NCI-H774 (cell line): Measurements from ENCODE around the gene C9.
"Not testable (repeated sequence)": the region's sequence is repeated elsewhere in the genome, so short reads cannot be mapped to it uniquely, and the experiment has no call there.

Experiments used
- DNase-seq: peaks from one replicate; lab custom pipeline; 2025; lab: John Stamatoyannopoulos, UW

Gene C9

GRCh38 chr5:39371367-39371635, 7.0 kb upstream of the C9 start:
- no peak for DNase-seq

GRCh38 chr5:39370555-39371366, 6.5 kb upstream of the C9 start:
- peak; percentile 22 for DNase-seq

GRCh38 chr5:39369123-39369815, 5.0 kb upstream of the C9 start:
- no peak for DNase-seq

- DNase-seq = no peak
These were observed 3.8 kb upstream of the C9 start for GRCh38 chr5:39368116-39368515.

GRCh38 chr5:39367711-39368110, 3.4 kb upstream of the C9 start:
- DNase-seq = no peak

GRCh38 chr5:39363217-39363616, 1.1 kb downstream of the C9 start:
- DNase-seq = no peak

GRCh38 chr5:39362646-39363045, 1.6 kb downstream of the C9 start:
- DNase-seq = no peak

- no peak for DNase-seq
These were observed 3.0 kb downstream of the C9 start for GRCh38 chr5:39361306-39361705.

- DNase-seq = no peak
These were observed 3.7 kb downstream of the C9 start for GRCh38 chr5:39360471-39361111.

GRCh38 chr5:39356263-39356662, 8.0 kb downstream of the C9 start:
- no peak for DNase-seq

- DNase-seq = no peak
These were observed 9.0 kb downstream of the C9 start for GRCh38 chr5:39355324-39355723.

GRCh38 chr5:39353717-39354399, 10.4 kb downstream of the C9 start:
- no peak for DNase-seq

- no peak for DNase-seq
These were observed 11.3 kb downstream of the C9 start for GRCh38 chr5:39352951-39353350.

- DNase-seq = no peak
These were observed 12.1 kb downstream of the C9 start for GRCh38 chr5:39352170-39352569.

- DNase-seq = no peak
These were observed 14.8 kb downstream of the C9 start for GRCh38 chr5:39349484-39349883.

GRCh38 chr5:39342460-39342859, 21.8 kb downstream of the C9 start:
- DNase-seq = no peak

GRCh38 chr5:39341896-39342295, 22.4 kb downstream of the C9 start:
- no peak for DNase-seq

- DNase-seq = no peak
These were observed 23.8 kb downstream of the C9 start for GRCh38 chr5:39340506-39340905.

GRCh38 chr5:39337252-39337915, 26.9 kb downstream of the C9 start:
- DNase-seq = no peak

- not testable (repeated sequence) for DNase-seq
These were observed 30.0 kb downstream of the C9 start for GRCh38 chr5:39334296-39334695.

GRCh38 chr5:39333104-39333503, 31.2 kb downstream of the C9 start:
- DNase-seq = no peak

GRCh38 chr5:39331861-39332381, 32.4 kb downstream of the C9 start:
- DNase-seq = no peak
